GM12872 (cell line): ENCODE measurements around the gene ORC5.

ENCODE experiments used
- CTCF ChIP-seq: IDR thresholded peaks from 3 replicates; pipeline ENCODE4 v1.5.1; 2011; ENCODE audit warnings: low read depth, mild to moderate bottlenecking, low read length, moderate library complexity; ENCODE audit not compliant: insufficient read depth

The ORC5 gene

GRCh38 chr7:104098890-104099289, 108.9 kb downstream of the ORC5 start:
- no peak for TF ChIP-seq CTCF

DNA sequence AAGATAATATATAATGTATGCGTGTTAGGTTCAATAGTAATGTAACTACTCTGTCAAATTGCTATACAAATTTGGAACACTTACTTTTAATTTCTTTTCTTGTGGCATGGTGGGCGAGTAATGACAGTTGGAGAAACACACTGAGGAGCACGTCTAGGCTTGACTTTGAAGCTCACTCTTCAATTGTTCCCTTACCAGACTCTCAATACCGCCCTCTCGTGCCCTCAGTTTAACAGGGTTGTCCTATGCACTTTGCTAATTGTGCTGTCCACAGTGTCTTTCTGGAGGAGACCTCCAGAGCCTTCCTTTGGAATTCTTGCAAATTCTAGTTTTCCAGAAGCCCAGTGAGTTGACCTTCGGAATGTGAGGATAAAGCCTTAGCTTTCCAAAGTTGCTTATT, 111.1 kb downstream of the ORC5 start:
- peak; percentile 30; the same call in 2 of the 3 replicates for TF ChIP-seq CTCF

GRCh38 chr7:104093127-104093526, 114.7 kb downstream of the ORC5 start:
- no peak for TF ChIP-seq CTCF

- TF ChIP-seq CTCF = no peak
These were observed 116.6 kb downstream of the ORC5 start for GRCh38 chr7:104091242-104091641.

DNA sequence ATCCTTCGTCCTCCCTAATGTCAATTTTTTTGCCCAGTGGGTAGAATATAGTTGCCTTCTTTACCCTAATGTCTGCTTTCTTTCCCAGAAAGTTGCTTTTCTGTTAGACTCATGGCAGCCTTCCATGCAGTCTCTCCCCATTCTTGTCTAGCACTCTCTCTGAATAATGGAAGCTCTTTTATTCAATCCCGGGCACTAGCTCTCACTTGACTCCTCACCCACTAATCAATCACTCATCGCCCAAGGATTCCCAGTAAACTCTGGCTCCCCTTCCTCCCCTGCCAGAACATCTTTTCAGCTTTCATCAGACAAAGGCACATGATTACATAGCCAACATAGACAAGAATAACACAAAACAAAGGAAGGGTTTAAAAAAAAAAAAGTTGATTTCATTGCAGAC, 118.2 kb downstream of the ORC5 start:
- TF ChIP-seq CTCF = no peak

- TF ChIP-seq CTCF = no peak
These were observed 118.8 kb downstream of the ORC5 start for GRCh38 chr7:104089061-104089460.
